Breast epithelium (tissue), 4 donors: ENCODE measurements around the gene WDR87. TPM values are rescaled to one million over a fixed set of nuclear protein-coding genes. Genes with fewer than 3 reads are reported as not detected.

Experiments used
- DNase-seq, 2 donors: peaks; one replicate each; pipeline ENCODE4 v3.0.0-alpha.2; 2019; ENCODE audit warnings: low spot score in 2 of 2
- H3K27ac ChIP-seq, 2 donors: fragments of 200-600 bp; sonication (generic) in 1 of 2; one replicate each; pipeline ENCODE4 v1.5.1; 2016 to 2019; ENCODE audit warnings: mild to moderate bottlenecking in 1 of 2
- H3K27me3 ChIP-seq, 2 donors: fragments of 200-600 bp; sonication (generic) in 1 of 2; one replicate each; pipeline versions ENCODE4 v1.5.1 to v1.6.0; 2017 to 2019; ENCODE audit warnings: control low read depth in 1 of 2, mild to moderate bottlenecking in 1 of 2
- H3K36me3 ChIP-seq: fragments of 200-600 bp; one replicate; pipeline ENCODE4 v1.5.1; 2019
- H3K4me1 ChIP-seq, 2 donors: fragments of 200-600 bp; sonication (generic); one replicate each; pipeline ENCODE4 v1.5.1; 2016 to 2019; ENCODE audit warnings: control low read depth in 1 of 2
- H3K4me3 ChIP-seq, 3 donors: fragments of 200-600 bp; sonication (generic); 1 replicate in 2 of 3; 2 replicates in 1 of 3; pipeline ENCODE4 v1.5.1; 2016 to 2019; ENCODE audit warnings: mild to moderate bottlenecking in 3 of 3, moderate library complexity in 2 of 3
- H3K9me3 ChIP-seq, 2 donors: fragments of 200-600 bp; sonication (generic) in 1 of 2; one replicate each; pipeline ENCODE4 v1.5.1; 2016 to 2019; ENCODE audit warnings: control low read depth in 1 of 2
- CTCF ChIP-seq, 3 donors: fragments of 450-650 bp; IDR thresholded peaks; one replicate each; pipeline ENCODE4 v1.5.1; 2016 to 2017; ENCODE audit warnings: antibody characterized with exemption in 3 of 3, mild to moderate bottlenecking in 3 of 3, moderate library complexity in 3 of 3
- POLR2A ChIP-seq: fragments of 450-650 bp; IDR thresholded peaks from one replicate; pipeline ENCODE4 v1.6.1; 2016; ENCODE audit warnings: antibody characterized with exemption, mild to moderate bottlenecking, moderate library complexity
- POLR2AphosphoS5 ChIP-seq, 3 donors: sonication (generic); formaldehyde crosslinking; IDR thresholded peaks; one replicate each; pipeline ENCODE4 v1.6.1; 2017; ENCODE audit warnings: antibody characterized with exemption in 3 of 3
- intact Hi-C: fragments of 100-400 bp; cut with DNase I; formaldehyde crosslinking; loops from one replicate; pipeline ENCODE4 v1.15.1; 2023; ENCODE audit warnings: low total_unique reads
- total RNA-seq, 3 donors: library from RNA; depleted of rRNA; stranded (reverse); fragments of >200 nt; gene quantifications; one replicate each; pipeline ENCODE4 v1.1.0, GENCODE V29; 2016

WDR87 gene
- total RNA-seq, 3 donors from 2014 or later: not detected

GRCh38 chr19:37885392-37885791 lies 21.0 kb downstream of the WDR87 start:
- intact Hi-C loops: no loop called here

GRCh38 chr19:37877147-37877546 lies 29.2 kb downstream of the WDR87 start:
- H3K4me3 ChIP-seq: no peak overlapping the region
- no peaks in the 10 kb centered on the region for H3K36me3 ChIP-seq
- intact Hi-C loops: no loop called here
- no peak for TF ChIP-seq POLR2AphosphoS5 (IDR thresholded peaks at IDR 0.05)
- TF ChIP-seq CTCF (IDR thresholded peaks at IDR 0.05): no peak
- no peak for DNase-seq
- H3K27ac ChIP-seq: no peak overlapping the region
- H3K9me3 ChIP-seq: peaks cover 2 to 7% of the 10 kb centered on the region in 2 donors
- no peaks in the 10 kb centered on the region for H3K27me3 ChIP-seq
- no peaks in the 10 kb centered on the region for H3K4me1 ChIP-seq

More at GRCh38 chr19:37885392-37885791, 21.0 kb downstream of the WDR87 start:
- H3K27me3 ChIP-seq: no peaks in the 10 kb centered on the region
- H3K4me1 ChIP-seq: no peaks in the 10 kb centered on the region
- no peak overlapping the region for H3K27ac ChIP-seq
- H3K9me3 ChIP-seq: peaks cover 15 to 40% of the 10 kb centered on the region in 2 donors
- TF ChIP-seq POLR2A: no peak
- H3K36me3 ChIP-seq: no peaks in the 10 kb centered on the region
- no peak for DNase-seq
- H3K4me3 ChIP-seq: no peak overlapping the region

GRCh38 chr19:37876032-37876431 lies 30.4 kb downstream of the WDR87 start:
- no peak overlapping the region for H3K27ac ChIP-seq

GRCh38 chr19:37874784-37875183 lies 31.6 kb downstream of the WDR87 start:
- H3K4me3 ChIP-seq: no peak overlapping the region
- no peaks in the 10 kb centered on the region for H3K4me1 ChIP-seq
- intact Hi-C loops: no loop called here
- H3K36me3 ChIP-seq: no peaks in the 10 kb centered on the region
- H3K27me3 ChIP-seq: no peaks in the 10 kb centered on the region
- no peak overlapping the region for H3K27ac ChIP-seq
- TF ChIP-seq CTCF (IDR thresholded peaks at IDR 0.05): no peak
- no peak for TF ChIP-seq POLR2AphosphoS5 (IDR thresholded peaks at IDR 0.05)
- TF ChIP-seq POLR2A: no peak
- no peak for DNase-seq
- no peaks in the 10 kb centered on the region for H3K9me3 ChIP-seq

More at GRCh38 chr19:37876032-37876431, 30.4 kb downstream of the WDR87 start:
- Histone ChIP-seq H3K27me3 (no peaks in the 10 kb centered on the region), H3K36me3 (no peaks in the 10 kb centered on the region), H3K4me3 (no peak overlapping the region), H3K9me3 (no peaks in the 10 kb centered on the region), H3K4me1 (no peaks in the 10 kb centered on the region)
- DNase-seq: no peak
- TF ChIP-seq CTCF (IDR thresholded peaks at IDR 0.05) (no peak), POLR2A (no peak), POLR2AphosphoS5 (IDR thresholded peaks at IDR 0.05) (no peak)
- intact Hi-C loops: no loop called here

GRCh38 chr19:37872383-37872782 lies 34.0 kb downstream of the WDR87 start:
- no peak for DNase-seq
- Histone ChIP-seq H3K27me3 (no peaks in the 10 kb centered on the region), H3K27ac (no peak overlapping the region), H3K4me3 (no peak overlapping the region), H3K4me1 (no peaks in the 10 kb centered on the region), H3K36me3 (no peaks in the 10 kb centered on the region), H3K9me3 (no peaks in the 10 kb centered on the region)
- intact Hi-C loops: no loop called here
- no peak for TF ChIP-seq POLR2AphosphoS5 (IDR thresholded peaks at IDR 0.05)
- TF ChIP-seq CTCF (IDR thresholded peaks at IDR 0.05): no peak
- TF ChIP-seq POLR2A: no peak

GRCh38 chr19:37869766-37870340 lies 36.5 kb downstream of the WDR87 start:
- Histone ChIP-seq H3K27ac (no peak overlapping the region), H3K4me1 (no peaks in the 10 kb centered on the region), H3K4me3 (no peak overlapping the region), H3K27me3 (no peaks in the 10 kb centered on the region), H3K36me3 (no peaks in the 10 kb centered on the region), H3K9me3 (no peaks in the 10 kb centered on the region)
- DNase-seq: no peak
- TF ChIP-seq POLR2AphosphoS5 (IDR thresholded peaks at IDR 0.05) (no peak), POLR2A (no peak), CTCF (IDR thresholded peaks at IDR 0.05) (no peak)
- intact Hi-C loops: no loop called here
